H1 (cell line): ENCODE data around the gene DNMT1. TPM values are rescaled to one million over a fixed set of nuclear protein-coding genes. Genes with fewer than 3 reads are reported as not detected.

Experiments
- CTCF ChIA-PET: fragments of 300-600 bp; sonication (Branson Sonifier 250); formaldehyde crosslinking; loops from one replicate; lab custom pipeline; 2021; ENCODE audit not compliant: partially characterized antibody; lab: Charles Lee
- POLR2A ChIA-PET: fragments of 300-600 bp; sonication (Branson Sonifier 250); formaldehyde crosslinking; loops from one replicate; lab custom pipeline; 2021; ENCODE audit warnings: inconsistent platforms; ENCODE audit not compliant: partially characterized antibody; lab: Charles Lee
- DNase-seq, 2 experiments: peaks; one replicate each; pipeline versions ENCODE4 v3.0.0 to v3.0.0-alpha.2; 2010 to 2022; ENCODE audit warnings: low spot score in 2 of 2, low read depth in 1 of 2, mixed read lengths in 1 of 2
- FAIRE-seq: peaks from 2 replicates; lab custom pipeline; 2011; peaks lifted over from hg19 to GRCh38; lab: Jason Lieb, UNC
- H2AFZ ChIP-seq: 2 replicates; pipeline ENCODE4 v1.8.1; 2012; ENCODE audit warnings: low read length, inconsistent platforms
- H2AK5ac ChIP-seq: 2 replicates; pipeline ENCODE4 v1.6.1; 2013; ENCODE audit warnings: low read depth, low read length
- H2BK120ac ChIP-seq: replicated peaks from 2 replicates; pipeline ENCODE3; 2013; ENCODE audit warnings: low read depth, low read length, inconsistent platforms
- H2BK12ac ChIP-seq: 2 replicates; pipeline ENCODE4 v1.6.1; 2013; ENCODE audit warnings: low read depth, low read length
- H2BK15ac ChIP-seq: 2 replicates; pipeline ENCODE4 v1.6.1; 2013; ENCODE audit warnings: low read length
- H2BK20ac ChIP-seq: 2 replicates; pipeline ENCODE4 v1.6.1; 2013; ENCODE audit warnings: low read length
- H2BK5ac ChIP-seq: 2 replicates; pipeline ENCODE4 v1.6.1; 2013; ENCODE audit warnings: low read depth, low read length
- H3K14ac ChIP-seq: 2 replicates; pipeline ENCODE4 v1.6.1; 2013; ENCODE audit warnings: inconsistent platforms; ENCODE audit not compliant: insufficient read length
- H3K18ac ChIP-seq: 2 replicates; pipeline ENCODE4 v1.6.1; 2013; ENCODE audit warnings: low read length; ENCODE audit errors: extremely low read depth
- H3K23ac ChIP-seq: 2 replicates; pipeline ENCODE4 v1.6.1; 2013; ENCODE audit warnings: inconsistent platforms; ENCODE audit not compliant: insufficient read length
- H3K23me2 ChIP-seq: 2 replicates; pipeline ENCODE4 v1.6.1; 2013; ENCODE audit warnings: low read depth, low read length
- H3K27ac ChIP-seq: 2 replicates; pipeline ENCODE4 v1.6.1; 2011; ENCODE audit warnings: low read depth, low read length, inconsistent platforms
- H3K27me3 ChIP-seq, 4 experiments: replicated peaks in 1 of 4; 1 replicate in 1 of 4; 2 replicates in 3 of 4; pipeline versions ENCODE4 v1.6.1 to v1.8.1; 2011 to 2013; ENCODE audit warnings: low read length in 3 of 4, mild to moderate bottlenecking in 3 of 4, inconsistent platforms in 2 of 4, mixed read lengths in 2 of 4, moderate library complexity in 1 of 4; ENCODE audit not compliant: control insufficient read depth in 3 of 4, insufficient read depth in 3 of 4; ENCODE audit errors: extremely low read depth in 1 of 4
- H3K36me3 ChIP-seq, 4 experiments: 2 replicates each; pipeline versions ENCODE4 v1.6.1 to v1.8.1; 2011 to 2013; ENCODE audit warnings: mild to moderate bottlenecking in 4 of 4, low read length in 3 of 4, moderate library complexity in 2 of 4, control low read depth in 1 of 4, inconsistent platforms in 1 of 4; ENCODE audit not compliant: insufficient read depth in 4 of 4, control insufficient read depth in 2 of 4
- H3K4ac ChIP-seq: replicated peaks from 2 replicates; pipeline ENCODE3; 2013; ENCODE audit warnings: low read length, low read depth, mixed read lengths, inconsistent platforms; ENCODE audit not compliant: insufficient read length
- H3K4me1 ChIP-seq, 4 experiments: replicated peaks in 1 of 4; 1 replicate in 1 of 4; 2 replicates in 3 of 4; pipeline versions ENCODE4 v1.6.1 to v1.8.1; 2011 to 2013; ENCODE audit warnings: low read length in 3 of 4, inconsistent platforms in 2 of 4, mixed read lengths in 1 of 4; ENCODE audit not compliant: insufficient read depth in 4 of 4, control insufficient read depth in 3 of 4
- H3K4me2 ChIP-seq, 2 experiments: 2 replicates each; pipeline versions ENCODE4 v1.6.1 to v1.8.1; 2011 to 2013; ENCODE audit warnings: low read depth in 2 of 2, low read length in 2 of 2, control low read depth in 1 of 2, inconsistent platforms in 1 of 2, mild to moderate bottlenecking in 1 of 2; ENCODE audit not compliant: insufficient read depth in 1 of 2
- H3K4me3 ChIP-seq, 4 experiments: fragments of 200-600, 300-600 bp in 1 of 4; sonication (generic), shearing (Covaris generic), sonication (Bioruptor Twin) in 1 of 4; 2 replicates each; pipeline versions ENCODE4 v1.5.1 to v1.8.1; 2011 to 2016; ENCODE audit warnings: low read length in 4 of 4, low read depth in 3 of 4, control low read depth in 2 of 4, inconsistent platforms in 2 of 4, mild to moderate bottlenecking in 2 of 4, mixed read lengths in 1 of 4, moderate library complexity in 1 of 4; ENCODE audit not compliant: insufficient read depth in 2 of 4; ENCODE audit errors: extremely low read depth in 1 of 4
- H3K56ac ChIP-seq: replicated peaks from 2 replicates; pipeline ENCODE3; 2013; ENCODE audit warnings: low read depth, mild to moderate bottlenecking, mixed read lengths, low read length, inconsistent platforms; ENCODE audit not compliant: insufficient read length
- H3K79me1 ChIP-seq: 2 replicates; pipeline ENCODE4 v1.6.1; 2013; ENCODE audit warnings: low read depth, low read length, control low read depth
- H3K79me2 ChIP-seq, 2 experiments: 2 replicates each; pipeline versions ENCODE4 v1.6.1 to v1.8.1; 2012 to 2013; ENCODE audit warnings: low read length in 2 of 2, mild to moderate bottlenecking in 2 of 2, inconsistent platforms in 1 of 2; ENCODE audit not compliant: insufficient read depth in 2 of 2, control insufficient read depth in 1 of 2
- H3K9ac ChIP-seq, 4 experiments: replicated peaks in 1 of 4; 1 replicate in 1 of 4; 2 replicates in 3 of 4; pipeline versions ENCODE4 v1.6.1 to v1.8.1; 2011 to 2013; ENCODE audit warnings: low read depth in 3 of 4, low read length in 3 of 4, control low read depth in 2 of 4, mild to moderate bottlenecking in 2 of 4, moderate library complexity in 2 of 4, inconsistent platforms in 1 of 4; ENCODE audit errors: extremely low read depth in 1 of 4
- H3K9me3 ChIP-seq, 2 experiments: 2 replicates each; pipeline versions ENCODE4 v1.6.1 to v1.8.1; 2012 to 2013; ENCODE audit warnings: mild to moderate bottlenecking in 2 of 2, moderate library complexity in 2 of 2, control low read depth in 1 of 2, inconsistent platforms in 1 of 2, low read depth in 1 of 2, low read length in 1 of 2, mixed read lengths in 1 of 2; ENCODE audit not compliant: insufficient read depth in 2 of 2
- H4K20me1 ChIP-seq, 2 experiments: replicated peaks in 1 of 2; 2 replicates each; pipeline versions ENCODE3 to v1.8.1; 2011 to 2013; ENCODE audit warnings: inconsistent platforms in 2 of 2, low read length in 2 of 2, mild to moderate bottlenecking in 1 of 2; ENCODE audit not compliant: insufficient read depth in 2 of 2, control insufficient read depth in 1 of 2
- H4K5ac ChIP-seq: 2 replicates; pipeline ENCODE4 v1.6.1; 2013; ENCODE audit warnings: low read length, low read depth, mixed read lengths, inconsistent platforms; ENCODE audit not compliant: insufficient read length
- H4K8ac ChIP-seq: 2 replicates; pipeline ENCODE4 v1.8.0; 2013; ENCODE audit warnings: mild to moderate bottlenecking, moderate library complexity, low read length, inconsistent platforms; ENCODE audit not compliant: insufficient read depth; ENCODE audit errors: extremely low read depth
- H4K91ac ChIP-seq: replicated peaks from 2 replicates; pipeline ENCODE3; 2013; ENCODE audit warnings: low read length, mixed read lengths, inconsistent platforms; ENCODE audit not compliant: insufficient read length
- CEBPB ChIP-seq: IDR thresholded peaks from 2 replicates; pipeline ENCODE4 v1.6.1; 2012; ENCODE audit warnings: low read depth, low read length
- CHD2 ChIP-seq: IDR thresholded peaks from 2 replicates; pipeline ENCODE4 v1.6.1; 2012; ENCODE audit warnings: low read length, improper control_type of control experiment
- HDAC6 ChIP-seq: IDR thresholded peaks from one replicate; pipeline ENCODE4 v1.7.1; 2012; ENCODE audit warnings: low read depth, mild to moderate bottlenecking, inconsistent platforms, low read length, moderate library complexity
- SP1 ChIP-seq: IDR thresholded peaks from 2 replicates; pipeline ENCODE4 v1.6.1; 2011; ENCODE audit warnings: low read depth, low read length
- YY1 ChIP-seq: IDR thresholded peaks from 2 replicates; pipeline ENCODE4 v1.6.1; 2011; ENCODE audit warnings: low read depth, mild to moderate bottlenecking, low read length
- WGBS, 2 experiments: shearing (Covaris generic) in 1 of 2; methylation state at CpG; one replicate each; pipeline versions ENCODE4 v1.1.6 to v1.1.7; 2013 to 2015; ENCODE audit warnings: low lambda C conversion rate in 2 of 2, mixed read lengths in 2 of 2, inconsistent platforms in 1 of 2, low coverage in 1 of 2, missing lambda C conversion rate in 1 of 2; ENCODE audit not compliant: insufficient replicate concordance in 2 of 2, insufficient coverage in 1 of 2, insufficient read length in 1 of 2; ENCODE audit errors: extremely low coverage in 1 of 2, missing lambda C conversion rate in 1 of 2; 5-methylcytosine and 5-hydroxymethylcytosine counted together
- polyA plus RNA-seq, 7 experiments: library from polyadenylated mRNA; depleted of rRNA in 3 of 7; stranded (reverse) in 5 of 7; unstranded in 2 of 7; fragments of >200 nt in 5 of 7; fragments of 200-250 nt in 2 of 7; gene quantifications; 1 replicate in 5 of 7; 2 replicates in 1 of 7; 4 replicates in 1 of 7; pipeline versions ENCODE4 v1.2.1 to v1.2.3, GENCODE V29; 2011 to 2013; ENCODE audit warnings: missing spikeins in 2 of 7, mixed read lengths in 2 of 7
- total RNA-seq: library from RNA; stranded (reverse); fragmentation: NEBNext Ultra II Directional; extraction: Animal tissue kit (Norgen Biotek cat#: 25700); gene quantifications from 2 replicates; pipeline ENCODE4 v1.2.1, GENCODE V29; 2021

DNMT1 gene
- total and polyA plus RNA-seq, 2 of the 8 experiments (the other 6 are each of a cell fraction or from before 2014, with no cell fraction given), result 101 to 210 TPM

DNA sequence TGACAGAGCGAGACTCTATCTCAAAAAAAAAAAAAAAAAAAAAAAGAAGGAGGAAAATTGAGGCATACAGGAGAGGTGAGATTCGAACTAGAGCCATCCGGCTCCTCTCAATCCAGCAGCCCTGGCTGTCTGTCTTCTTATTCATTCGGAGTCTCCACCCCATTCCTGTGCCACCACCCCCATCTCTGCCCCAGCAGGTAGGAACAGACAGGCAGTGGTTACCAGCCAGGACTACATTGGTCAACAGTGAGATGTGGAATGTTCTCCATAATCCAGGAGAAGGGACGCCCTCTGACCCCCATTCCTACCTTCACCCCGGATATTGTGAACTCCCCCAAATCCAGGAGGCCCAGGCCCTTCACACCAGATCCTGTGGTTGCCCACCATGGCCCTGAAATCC is 42.9 kb upstream of the DNMT1 start:
- Histone ChIP-seq H3K79me2 (no peaks in the 10 kb centered on the region), H3K27me3 (no peaks in the 10 kb centered on the region), H3K4me2 (no peak overlapping the region), H2AK5ac (no peak overlapping the region), H4K91ac (no peak overlapping the region), H3K4me3 (no peak overlapping the region), H2AFZ (no peak overlapping the region), H3K23ac (no peak overlapping the region), H4K5ac (no peak overlapping the region), H2BK5ac (no peak overlapping the region), H2BK15ac (no peak overlapping the region), H3K9me3 (no peaks in the 10 kb centered on the region), H3K36me3 (no peaks in the 10 kb centered on the region), H4K20me1 (no peaks in the 10 kb centered on the region), H3K79me1 (no peaks in the 10 kb centered on the region), H2BK12ac (no peak overlapping the region), H3K9ac (no peak overlapping the region), H3K27ac (no peak overlapping the region), H3K4ac (no peak overlapping the region), H3K18ac (no peak overlapping the region), H3K4me1 (peaks cover 0 to 3% (median 2%) of the 10 kb centered on the region in 4 experiments; a peak in 3 of 7 replicates), H3K23me2 (no peaks in the 10 kb centered on the region), H4K8ac (no peak overlapping the region), H3K14ac (no peak overlapping the region), H3K56ac (no peak overlapping the region), H2BK20ac (no peak overlapping the region), H2BK120ac (no peak overlapping the region)
- 87% methylated on average over 5 of the region's 6 CpGs; no CpG with 5 or more reads in 1 of the 2 experiments for WGBS, 2 experiments
- ChIA-PET POLR2A (interaction anchor here (0.6 to 1.3 kb wide), 2 partner anchors 10 to 21 kb away, joined by 3 read pairs; no protein-coding TSS in a partner anchor), CTCF (interaction anchor here (1.4 to 2.1 kb wide), 3 partner anchors 9 to 18 kb away, joined by 5 to 8 read pairs (median 6); no protein-coding TSS in a partner anchor)
- DNase-seq (no peak), FAIRE-seq (no peak)
- TF ChIP-seq YY1 (no peak), CEBPB (no peak), HDAC6 (no peak), SP1 (no peak), CHD2 (no peak)
